CD14-positive monocyte (primary cell): ENCODE results near the gene EFHC1. TPM values are rescaled to one million over a fixed set of nuclear protein-coding genes. Genes with fewer than 3 reads are reported as not detected.

Source experiments
- DNase-seq, 3 donors: peaks; one replicate each; pipeline ENCODE4 v3.0.0-alpha.2; 2011 to 2022
- H2AFZ ChIP-seq: 2 replicates; pipeline ENCODE4 v1.6.0; 2012; ENCODE audit warnings: mild to moderate bottlenecking, low read depth, low read length, inconsistent platforms; ENCODE audit not compliant: insufficient read depth, poor library complexity, severe bottlenecking
- H3K27ac ChIP-seq, 2 donors: 1 replicate in 1 of 2; 2 replicates in 1 of 2; pipeline ENCODE4 v1.5.1; 2012 to 2013; ENCODE audit warnings: low read length in 2 of 2, control low read depth in 1 of 2, inconsistent platforms in 1 of 2, low read depth in 1 of 2, mild to moderate bottlenecking in 1 of 2
- H3K27me3 ChIP-seq, 2 donors: one replicate each; pipeline versions ENCODE4 v1.6.0 to v1.6.1; 2011 to 2013; ENCODE audit warnings: low read length in 2 of 2; ENCODE audit not compliant: control insufficient read depth in 2 of 2, insufficient read depth in 2 of 2
- H3K36me3 ChIP-seq, 2 donors: replicated peaks in 1 of 2; 1 replicate in 1 of 2; 2 replicates in 1 of 2; pipeline versions ENCODE4 v1.5.1 to v1.6.1; 2012 to 2013; ENCODE audit warnings: low read length in 2 of 2, control low read depth in 1 of 2, inconsistent platforms in 1 of 2, mild to moderate bottlenecking in 1 of 2; ENCODE audit not compliant: insufficient read depth in 2 of 2, control insufficient read depth in 1 of 2
- H3K4me1 ChIP-seq, 2 donors: 1 replicate in 1 of 2; 2 replicates in 1 of 2; pipeline versions ENCODE4 v1.5.1 to v1.6.1; 2012 to 2013; ENCODE audit warnings: low read length in 2 of 2, control low read depth in 1 of 2, inconsistent platforms in 1 of 2, mild to moderate bottlenecking in 1 of 2, moderate library complexity in 1 of 2; ENCODE audit not compliant: insufficient read depth in 2 of 2, control insufficient read depth in 1 of 2
- H3K4me2 ChIP-seq: replicated peaks from 2 replicates; pipeline ENCODE3; 2012; ENCODE audit warnings: low read length, moderate library complexity, mild to moderate bottlenecking; ENCODE audit not compliant: poor library complexity, severe bottlenecking; ENCODE audit errors: extremely low read depth
- H3K4me3 ChIP-seq, 3 experiments: fragments of 200-600 bp in 1 of 3; sonication (generic) in 1 of 3; replicated peaks in 1 of 3; 1 replicate in 2 of 3; 2 replicates in 1 of 3; pipeline ENCODE4 v1.5.1; 2011 to 2013; ENCODE audit warnings: low read length in 3 of 3, mild to moderate bottlenecking in 3 of 3, control low read depth in 2 of 3, low read depth in 2 of 3, inconsistent platforms in 1 of 3, moderate library complexity in 1 of 3
- H3K79me2 ChIP-seq: 2 replicates; pipeline ENCODE4 v1.6.0; 2012; ENCODE audit warnings: mild to moderate bottlenecking, control low read depth, inconsistent platforms, low read length, moderate library complexity; ENCODE audit not compliant: insufficient read depth
- H3K9ac ChIP-seq: 2 replicates; pipeline ENCODE4 v1.6.0; 2017; ENCODE audit warnings: low read length, mild to moderate bottlenecking; ENCODE audit not compliant: insufficient read depth, poor library complexity, severe bottlenecking
- H3K9me3 ChIP-seq, 2 donors: replicated peaks in 1 of 2; 1 replicate in 1 of 2; 2 replicates in 1 of 2; pipeline versions ENCODE4 v1.5.1 to v1.6.1; 2012 to 2013; ENCODE audit warnings: low read length in 2 of 2, control low read depth in 1 of 2; ENCODE audit not compliant: control insufficient read depth in 1 of 2, insufficient read depth in 1 of 2
- H4K20me1 ChIP-seq: 2 replicates; pipeline ENCODE4 v1.6.0; 2012; ENCODE audit warnings: mild to moderate bottlenecking, low read length, control low read depth, moderate library complexity; ENCODE audit not compliant: insufficient read depth
- H3K27ac Mint-ChIP-seq, 7 donors: one replicate each; pipeline ENCODE4 v1.8.0; 2020; ENCODE audit warnings: mild to moderate bottlenecking in 7 of 7, mixed read lengths in 7 of 7, moderate library complexity in 6 of 7, inconsistent platforms in 2 of 7
- H3K27me3 Mint-ChIP-seq, 3 donors: one replicate each; pipeline ENCODE4 v1.8.0; 2021 to 2022; ENCODE audit warnings: low read depth in 3 of 3, mild to moderate bottlenecking in 3 of 3, mixed read lengths in 3 of 3, moderate library complexity in 3 of 3, inconsistent platforms in 1 of 3
- H3K36me3 Mint-ChIP-seq, 2 donors: one replicate each; pipeline ENCODE4 v1.8.0; 2020; ENCODE audit warnings: mixed read lengths in 2 of 2, inconsistent platforms in 1 of 2, mild to moderate bottlenecking in 1 of 2
- H3K4me1 Mint-ChIP-seq: one replicate; pipeline ENCODE4 v1.8.0; 2020; ENCODE audit warnings: mild to moderate bottlenecking, mixed read lengths
- H3K4me3 Mint-ChIP-seq, 2 donors: one replicate each; pipeline ENCODE4 v1.8.0; 2020; ENCODE audit warnings: mild to moderate bottlenecking in 2 of 2, mixed read lengths in 2 of 2, moderate library complexity in 1 of 2
- H3K9me3 Mint-ChIP-seq, 7 donors: one replicate each; pipeline ENCODE4 v1.8.0; 2020 to 2022; ENCODE audit warnings: mixed read lengths in 7 of 7, mild to moderate bottlenecking in 6 of 7, moderate library complexity in 6 of 7, inconsistent platforms in 2 of 7
- CTCF ChIP-seq: fragments of 200-600 bp; IDR thresholded peaks from one replicate; pipeline ENCODE4 v1.8.0; 2022; ENCODE audit warnings: antibody characterized with exemption, mild to moderate bottlenecking
- WGBS: methylation state at CpG from one replicate; pipeline ENCODE4 v1.1.5; 2013; ENCODE audit warnings: missing lambda C conversion rate; ENCODE audit not compliant: insufficient coverage; 5-methylcytosine and 5-hydroxymethylcytosine counted together
- intact Hi-C, 2 donors: fragments of 100-400 bp; cut with micrococcal nuclease; formaldehyde crosslinking; loops; one replicate each; pipeline versions ENCODE4 v1.15.0 to v1.15.1; 2023
- polyA plus RNA-seq, 3 donors: library from polyadenylated mRNA; depleted of rRNA in 1 of 3; unstranded in 2 of 3; stranded (reverse) in 1 of 3; fragments of 300-500 nt in 2 of 3; fragments of >200 nt in 1 of 3; fragmentation: Illumina TruSeq in 2 of 3; gene quantifications; 1 replicate in 2 of 3; 2 replicates in 1 of 3; pipeline ENCODE4 v1.2.3, GENCODE V29; 2012 to 2021

The EFHC1 gene
- polyA plus RNA-seq, 3 donors, result 0.30 to 13.5 (median 2.3) TPM

- Histone ChIP-seq H3K4me1 (no peaks in the 10 kb centered on the region), H2AFZ (no peak overlapping the region), H3K9ac (no peak overlapping the region), H3K79me2 (peaks cover 3% of the 10 kb centered on the region), H4K20me1 (peaks cover 10% of the 10 kb centered on the region), H3K4me3 (no peak overlapping the region), H3K27me3 (no peaks in the 10 kb centered on the region), H3K4me2 (no peak overlapping the region), H3K27ac (no peak overlapping the region), H3K36me3 (peaks cover 49 to 86% of the 10 kb centered on the region in 2 donors), H3K9me3 (no peaks in the 10 kb centered on the region)
- H3K9me3 Mint-ChIP-seq, result peaks cover 0 to 3% (median 0%) of the 10 kb centered on the region in 7 donors
- peaks cover 19% of the 10 kb centered on the region for H3K4me1 Mint-ChIP-seq
- intact Hi-C loops, result no loop called here
- peaks cover 76 to 81% of the 10 kb centered on the region in 2 donors for H3K36me3 Mint-ChIP-seq
- no CpG with 5 or more reads among the region's 3 CpGs for WGBS
- no peak overlapping the region for H3K4me3 Mint-ChIP-seq
- peaks cover 0 to 5% (median 2%) of the 10 kb centered on the region in 3 donors for H3K27me3 Mint-ChIP-seq
- no peak for DNase-seq
- H3K27ac Mint-ChIP-seq, result no peak overlapping the region
- no peak for TF ChIP-seq CTCF
Measured at GRCh38 chr6:52516943-52517342, 96.8 kb downstream of the EFHC1 start.

- Histone ChIP-seq H3K4me2 (no peak overlapping the region), H3K36me3 (peaks cover 41 to 79% of the 10 kb centered on the region in 2 donors), H3K4me3 (no peak overlapping the region), H3K27me3 (no peaks in the 10 kb centered on the region), H4K20me1 (peaks cover 10% of the 10 kb centered on the region), H3K27ac (no peak overlapping the region), H3K9ac (no peak overlapping the region), H3K9me3 (no peaks in the 10 kb centered on the region), H3K4me1 (no peaks in the 10 kb centered on the region), H2AFZ (no peak overlapping the region), H3K79me2 (peaks cover 3% of the 10 kb centered on the region)
- H3K27ac Mint-ChIP-seq, result peak overlapping the region in 4 of 7 donors; percentile 20 to 81 (median 42)
- peaks cover 0 to 5% (median 2%) of the 10 kb centered on the region in 3 donors for H3K27me3 Mint-ChIP-seq
- peak in 2 of 3 donors; percentile 21 to 38 for DNase-seq
- H3K36me3 Mint-ChIP-seq, result peaks cover 71 to 75% of the 10 kb centered on the region in 2 donors
- no peak overlapping the region for H3K4me3 Mint-ChIP-seq
- H3K4me1 Mint-ChIP-seq, result peaks cover 22% of the 10 kb centered on the region
- H3K9me3 Mint-ChIP-seq, result peaks cover 0 to 3% (median 0%) of the 10 kb centered on the region in 7 donors
- TF ChIP-seq CTCF, result no peak
- intact Hi-C loops, result no loop called here
- WGBS, result 85% methylated on average over 12 of the region's 14 CpGs
Measured at GRCh38 chr6:52517502-52518278, 97.5 kb downstream of the EFHC1 start.
